GM21529 (cell line): ENCODE data around the gene RBM47.
"Not testable (repeated sequence)": the region's sequence is repeated elsewhere in the genome, so short reads cannot be mapped to it uniquely, and the experiment has no call there.

ENCODE experiments used
- ATAC-seq: cut with Tn5 transposase; IDR thresholded peaks from one replicate; pipeline ENCODE4 v1.9.1; 2021; ENCODE audit not compliant: unreplicated experiment

RBM47 gene

GRCh38 chr4:40629401-40630334, at the start of gene RBM47:
Gene RBM47, minus strand, starts transcription at chr4:40629864. Its CDS starts 190,971 bp downstream, at chr4:40438893.
- ATAC-seq: peak; percentile 43

- no peak for ATAC-seq
Measured at GRCh38 chr4:40678421-40678820, 48.8 kb upstream of the RBM47 start.

- ATAC-seq: no peak
Measured at GRCh38 chr4:40675166-40675565, 45.5 kb upstream of the RBM47 start.

- peak; percentile 76 for ATAC-seq
Measured at GRCh38 chr4:40672528-40673522, 43.2 kb upstream of the RBM47 start.

- ATAC-seq: peak; percentile 35
Measured at GRCh38 chr4:40669504-40669903, 39.8 kb upstream of the RBM47 start.

- ATAC-seq: no peak
Measured at GRCh38 chr4:40665842-40666241, 36.2 kb upstream of the RBM47 start.

GRCh38 chr4:40662962-40663604, 33.4 kb upstream of the RBM47 start:
- ATAC-seq: peak; percentile 82

GRCh38 chr4:40661803-40662202, 32.1 kb upstream of the RBM47 start:
- no peak for ATAC-seq

- ATAC-seq: peak; percentile 94
Measured at GRCh38 chr4:40656201-40656863, 26.7 kb upstream of the RBM47 start.

- no peak for ATAC-seq
Measured at GRCh38 chr4:40651280-40651679, 21.6 kb upstream of the RBM47 start.

GRCh38 chr4:40649321-40649720, 19.7 kb upstream of the RBM47 start:
- no peak for ATAC-seq

- no peak for ATAC-seq
Measured at GRCh38 chr4:40648742-40649281, 19.1 kb upstream of the RBM47 start.

- no peak for ATAC-seq
Measured at GRCh38 chr4:40648131-40648530, 18.5 kb upstream of the RBM47 start.

GRCh38 chr4:40645586-40645985, 15.9 kb upstream of the RBM47 start:
- ATAC-seq: no peak

GRCh38 chr4:40632080-40632479, 2.4 kb upstream of the RBM47 start:
- ATAC-seq: no peak

GRCh38 chr4:40630335-40631021, 814 bp upstream of the RBM47 start:
- peak; percentile 51 for ATAC-seq

GRCh38 chr4:40628888-40629287, 776 bp downstream of the RBM47 start:
- no peak for ATAC-seq

GRCh38 chr4:40628407-40628806, 1.3 kb downstream of the RBM47 start:
- ATAC-seq: not testable (repeated sequence)

- no peak for ATAC-seq
Measured at GRCh38 chr4:40627540-40627939, 2.1 kb downstream of the RBM47 start.
